Measurements from ENCODE around the gene MAML2. TPM values are rescaled to one million over a fixed set of nuclear protein-coding genes. Genes with fewer than 3 reads are reported as not detected.

Gene MAML2
- total and polyA plus RNA-seq, 9 of the 15 experiments (the other 6 are each of a cell fraction or from before 2014, with no cell fraction given), result 0.79 to 6.8 (median 4.8) TPM

- TF ChIP-seq BCLAF1 (IDR thresholded peaks at IDR 0.05; ENCODE audit: borderline replicate concordance in 1 of 2, control insufficient read depth in 1 of 2, low read depth in 2 of 2, low read length in 1 of 2) (no peak), CCAR2 (IDR thresholded peaks at IDR 0.05; ENCODE audit: low read depth, low read length) (no peak), FOXJ2 (tag; IDR thresholded peaks at IDR 0.05) (no peak), ZNF140 (CRISPR knock-in tag; IDR thresholded peaks at IDR 0.05) (no peak), CBX5 (IDR thresholded peaks at IDR 0.05; ENCODE audit: borderline replicate concordance, low read depth) (no peak), NR2C1 (IDR thresholded peaks at IDR 0.05) (no peak), NR2C1 (tag; IDR thresholded peaks at IDR 0.05) (no peak), ATF3 (IDR thresholded peaks at IDR 0.05) (no peak), ATF3 (CRISPR knock-in tag; conservative IDR thresholded peaks at IDR 0.05) (no peak), COPS2 (conservative IDR thresholded peaks at IDR 0.05) (no peak), JUN (IDR thresholded peaks at IDR 0.05; ENCODE audit: borderline replicate concordance, low read depth, low read length) (no peak), JUN (CRISPR knock-in tag; IDR thresholded peaks at IDR 0.05; ENCODE audit: borderline replicate concordance) (no peak), RUNX1 (IDR thresholded peaks at IDR 0.05; ENCODE audit: low read depth) (no peak), NCOA1 (IDR thresholded peaks at IDR 0.05; ENCODE audit: low read depth) (no peak), MNT (conservative IDR thresholded peaks at IDR 0.05) (0 out of 4 replicates have a peak, but pooled peaks of 1 of the 2 experiments have one; percentile 34), IFI16 (CRISPR knock-in tag; IDR thresholded peaks at IDR 0.05) (no peak), POLR2G (IDR thresholded peaks at IDR 0.05; ENCODE audit: low read depth, low read length) (no peak), HLTF (IDR thresholded peaks at IDR 0.05) (no peak), PTBP1 (IDR thresholded peaks at IDR 0.05; ENCODE audit: low read depth, low read length) (no peak), SNIP1 (IDR thresholded peaks at IDR 0.05; ENCODE audit: low read depth) (no peak)
These were observed 330.7 kb downstream of the MAML2 start (continued) for GRCh38 chr11:96012086-96012824.

All from K562 (cell line).